A673 (cell line): ENCODE measurements around the gene PRSS53.

ENCODE experiments used
- EZH2 ChIP-seq: fragments of 200-600 bp; sonication (generic); IDR thresholded peaks from 2 replicates; pipeline ENCODE4 v1.6.1; 2017; ENCODE audit warnings: borderline replicate concordance, low read depth, mild to moderate bottlenecking, mixed read lengths, antibody characterized with exemption, low read length; ENCODE audit not compliant: poor library complexity, severe bottlenecking
- TF ChIP-seq, protein P1 (sequence below): fragments of 300-800, 200-600 bp; sonication (generic); conservative IDR thresholded peaks from 2 replicates; pipeline ENCODE4 v1.5.1; 2017; ENCODE audit warnings: low read depth, mild to moderate bottlenecking, antibody characterized with exemption, low read length, moderate library complexity, mixed read lengths

DNA sequence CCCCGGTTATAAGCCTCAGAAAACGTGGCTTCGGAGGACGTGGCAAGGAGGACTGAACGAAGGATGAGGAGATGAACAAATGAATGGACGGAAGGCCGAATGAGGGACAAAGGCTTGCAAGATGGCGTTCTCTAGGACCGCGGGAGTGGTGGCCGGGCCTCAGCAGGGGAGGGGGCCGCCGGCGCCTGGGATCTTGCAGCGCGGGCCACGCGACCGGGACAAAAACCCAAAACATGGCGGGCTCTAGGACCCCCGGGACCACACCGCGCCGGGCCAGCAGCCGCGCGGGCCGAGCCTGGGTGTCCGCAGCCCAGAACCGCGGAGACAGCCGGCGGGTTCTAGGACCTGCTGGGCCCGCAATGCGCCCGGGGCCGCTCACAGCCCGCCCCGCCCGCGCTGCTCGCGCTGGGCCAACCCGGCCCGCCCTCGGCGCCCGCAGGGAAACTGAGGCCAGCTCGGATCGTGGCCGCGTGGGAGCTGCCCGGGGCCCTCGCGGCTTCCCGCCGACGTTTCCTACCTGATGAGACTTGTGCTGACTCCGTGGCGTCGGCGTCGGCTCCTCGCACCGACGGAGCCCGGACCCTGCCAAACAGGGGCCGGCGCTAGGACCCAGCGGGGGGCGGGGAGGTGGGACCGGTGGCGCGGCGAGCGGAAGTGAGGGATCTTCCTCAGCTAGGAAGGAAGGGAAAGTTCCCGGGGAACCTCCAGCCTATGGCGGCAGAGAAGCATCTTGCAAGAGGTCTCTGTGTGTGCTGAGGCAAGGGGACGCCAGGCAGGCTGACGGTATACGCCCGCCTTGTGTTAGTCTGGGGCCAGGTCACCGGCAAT lies 15.4 kb downstream of the PRSS53 start:
- TF ChIP-seq, protein P1, sequence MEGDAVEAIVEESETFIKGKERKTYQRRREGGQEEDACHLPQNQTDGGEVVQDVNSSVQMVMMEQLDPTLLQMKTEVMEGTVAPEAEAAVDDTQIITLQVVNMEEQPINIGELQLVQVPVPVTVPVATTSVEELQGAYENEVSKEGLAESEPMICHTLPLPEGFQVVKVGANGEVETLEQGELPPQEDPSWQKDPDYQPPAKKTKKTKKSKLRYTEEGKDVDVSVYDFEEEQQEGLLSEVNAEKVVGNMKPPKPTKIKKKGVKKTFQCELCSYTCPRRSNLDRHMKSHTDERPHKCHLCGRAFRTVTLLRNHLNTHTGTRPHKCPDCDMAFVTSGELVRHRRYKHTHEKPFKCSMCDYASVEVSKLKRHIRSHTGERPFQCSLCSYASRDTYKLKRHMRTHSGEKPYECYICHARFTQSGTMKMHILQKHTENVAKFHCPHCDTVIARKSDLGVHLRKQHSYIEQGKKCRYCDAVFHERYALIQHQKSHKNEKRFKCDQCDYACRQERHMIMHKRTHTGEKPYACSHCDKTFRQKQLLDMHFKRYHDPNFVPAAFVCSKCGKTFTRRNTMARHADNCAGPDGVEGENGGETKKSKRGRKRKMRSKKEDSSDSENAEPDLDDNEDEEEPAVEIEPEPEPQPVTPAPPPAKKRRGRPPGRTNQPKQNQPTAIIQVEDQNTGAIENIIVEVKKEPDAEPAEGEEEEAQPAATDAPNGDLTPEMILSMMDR = no peak
- TF ChIP-seq EZH2 = no peak
